Neural progenitor cell (in vitro differentiated cells): ENCODE measurements around the gene ITGB3. TPM values are rescaled to one million over a fixed set of nuclear protein-coding genes. Genes with fewer than 3 reads are reported as not detected.

Experiments used
- DNase-seq: peaks from one replicate; pipeline ENCODE4 v3.0.0-alpha.2; 2016; ENCODE audit warnings: low spot score
- H2AFZ ChIP-seq: fragments of 200-600 bp; sonication (generic); replicated peaks from 2 replicates; pipeline ENCODE4 v1.6.1; 2016; ENCODE audit warnings: antibody characterized with exemption
- H3F3A ChIP-seq: fragments of 200-600 bp; sonication (generic); 2 replicates; pipeline ENCODE4 v1.6.1; 2016; ENCODE audit warnings: antibody characterized with exemption, low read depth
- H3K27ac ChIP-seq: fragments of 200-600 bp; sonication (generic); 2 replicates; pipeline ENCODE4 v1.5.1; 2016; ENCODE audit warnings: mild to moderate bottlenecking
- H3K27me3 ChIP-seq: fragments of 200-600 bp; sonication (generic); 2 replicates; pipeline ENCODE4 v1.6.1; 2016; ENCODE audit warnings: mild to moderate bottlenecking, moderate library complexity
- H3K36me3 ChIP-seq: fragments of 200-600 bp; sonication (generic); 2 replicates; pipeline ENCODE4 v1.5.1; 2016
- H3K4me1 ChIP-seq: fragments of 200-600 bp; sonication (generic); 2 replicates; pipeline ENCODE4 v1.6.1; 2016; ENCODE audit warnings: mixed run types
- H3K4me2 ChIP-seq: fragments of 200-600 bp; sonication (generic); 2 replicates; pipeline ENCODE4 v1.6.1; 2016
- H3K4me3 ChIP-seq: fragments of 200-600 bp; sonication (generic); 2 replicates; pipeline ENCODE4 v1.5.1; 2016
- H3K79me2 ChIP-seq: fragments of 200-600 bp; sonication (generic); 2 replicates; pipeline ENCODE4 v1.6.1; 2016; ENCODE audit warnings: low read depth
- H3K9ac ChIP-seq: fragments of 200-600 bp; sonication (generic); 2 replicates; pipeline ENCODE4 v1.6.1; 2016
- H3K9me3 ChIP-seq: fragments of 200-600 bp; sonication (generic); 2 replicates; pipeline ENCODE4 v1.5.1; 2016; ENCODE audit warnings: low read depth
- H4K20me1 ChIP-seq: fragments of 200-600 bp; sonication (generic); 2 replicates; pipeline ENCODE4 v1.6.1; 2016; ENCODE audit warnings: low read depth
- H3K27ac Mint-ChIP-seq: 3 replicates; pipeline ENCODE4 v1.8.0; 2021; ENCODE audit warnings: mixed read lengths
- H3K27me3 Mint-ChIP-seq: 2 replicates; pipeline ENCODE4 v1.8.0; 2022; ENCODE audit warnings: low read depth, mild to moderate bottlenecking, inconsistent platforms, moderate library complexity, mixed read lengths; ENCODE audit not compliant: insufficient read depth
- H3K36me3 Mint-ChIP-seq: 3 replicates; pipeline ENCODE4 v1.8.0; 2021; ENCODE audit warnings: mixed read lengths
- H3K4me1 Mint-ChIP-seq: 3 replicates; pipeline ENCODE4 v1.8.0; 2021; ENCODE audit warnings: mixed read lengths
- H3K4me3 Mint-ChIP-seq: 3 replicates; pipeline ENCODE4 v1.8.0; 2021; ENCODE audit warnings: mild to moderate bottlenecking, moderate library complexity, mixed read lengths
- H3K9me3 Mint-ChIP-seq: 3 replicates; pipeline ENCODE4 v1.8.0; 2020; ENCODE audit warnings: mixed read lengths
- EZH2 ChIP-seq: fragments of 200-600 bp; sonication (generic); IDR thresholded peaks from 2 replicates; pipeline ENCODE4 v1.6.1; 2017; ENCODE audit warnings: antibody characterized with exemption, mild to moderate bottlenecking, moderate library complexity
- EZH2phosphoT487 ChIP-seq: fragments of 200-600 bp; sonication (generic); IDR thresholded peaks from 2 replicates; pipeline ENCODE4 v1.6.1; 2017; ENCODE audit warnings: antibody characterized with exemption
- total RNA-seq: library from RNA; depleted of rRNA; stranded (reverse); fragments of >200 nt; gene quantifications from 2 replicates; pipeline ENCODE4 v1.2.3, GENCODE V29; 2015; ENCODE audit warnings: low replicate concordance
- TF ChIP-seq, protein P1 (sequence below): fragments of 200-600 bp; sonication (generic); IDR thresholded peaks from 2 replicates; pipeline ENCODE4 v1.5.1; 2017; ENCODE audit warnings: antibody characterized with exemption, mild to moderate bottlenecking

Gene ITGB3
- total RNA-seq, 1 donor from 2014 or later = 0.47 TPM

DNA sequence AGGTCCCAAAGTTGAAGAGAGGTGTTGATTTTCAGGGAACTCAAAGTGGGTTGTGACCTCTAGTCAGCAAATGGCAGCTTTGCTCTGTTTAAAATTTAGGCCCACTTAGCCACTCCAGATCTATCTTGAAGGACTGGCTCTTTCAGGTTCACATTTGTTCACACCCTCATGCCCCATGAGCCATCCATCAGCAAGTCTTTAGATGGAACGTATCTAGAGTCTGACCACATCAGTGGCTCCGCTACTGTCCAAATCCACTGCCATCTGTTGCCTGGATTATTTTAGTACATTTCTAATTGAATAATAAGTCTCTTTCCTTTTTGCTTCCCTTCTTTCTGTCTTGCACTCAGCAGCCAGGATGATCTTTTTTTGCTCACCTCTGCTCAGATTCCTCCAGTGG is 10.5 kb downstream of the ITGB3 start:
- no peak for DNase-seq
- TF ChIP-seq EZH2phosphoT487 (no peak), EZH2 (no peak)
- TF ChIP-seq, protein P1, sequence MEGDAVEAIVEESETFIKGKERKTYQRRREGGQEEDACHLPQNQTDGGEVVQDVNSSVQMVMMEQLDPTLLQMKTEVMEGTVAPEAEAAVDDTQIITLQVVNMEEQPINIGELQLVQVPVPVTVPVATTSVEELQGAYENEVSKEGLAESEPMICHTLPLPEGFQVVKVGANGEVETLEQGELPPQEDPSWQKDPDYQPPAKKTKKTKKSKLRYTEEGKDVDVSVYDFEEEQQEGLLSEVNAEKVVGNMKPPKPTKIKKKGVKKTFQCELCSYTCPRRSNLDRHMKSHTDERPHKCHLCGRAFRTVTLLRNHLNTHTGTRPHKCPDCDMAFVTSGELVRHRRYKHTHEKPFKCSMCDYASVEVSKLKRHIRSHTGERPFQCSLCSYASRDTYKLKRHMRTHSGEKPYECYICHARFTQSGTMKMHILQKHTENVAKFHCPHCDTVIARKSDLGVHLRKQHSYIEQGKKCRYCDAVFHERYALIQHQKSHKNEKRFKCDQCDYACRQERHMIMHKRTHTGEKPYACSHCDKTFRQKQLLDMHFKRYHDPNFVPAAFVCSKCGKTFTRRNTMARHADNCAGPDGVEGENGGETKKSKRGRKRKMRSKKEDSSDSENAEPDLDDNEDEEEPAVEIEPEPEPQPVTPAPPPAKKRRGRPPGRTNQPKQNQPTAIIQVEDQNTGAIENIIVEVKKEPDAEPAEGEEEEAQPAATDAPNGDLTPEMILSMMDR = no peak
- H3K36me3 Mint-ChIP-seq = no peaks in the 10 kb centered on the region
- Histone ChIP-seq H3K4me1 (no peaks in the 10 kb centered on the region), H4K20me1 (no peaks in the 10 kb centered on the region), H3K4me2 (no peak overlapping the region), H3K9me3 (no peaks in the 10 kb centered on the region), H3K9ac (no peak overlapping the region), H3K79me2 (no peaks in the 10 kb centered on the region), H2AFZ (no peak overlapping the region), H3K4me3 (no peak overlapping the region), H3F3A (no peaks in the 10 kb centered on the region), H3K27ac (no peak overlapping the region), H3K36me3 (no peaks in the 10 kb centered on the region), H3K27me3 (no peaks in the 10 kb centered on the region)
- H3K4me3 Mint-ChIP-seq = no peak overlapping the region
- peaks cover 18% of the 10 kb centered on the region for H3K4me1 Mint-ChIP-seq
- peaks cover 7% of the 10 kb centered on the region for H3K27me3 Mint-ChIP-seq
- peaks cover 10% of the 10 kb centered on the region for H3K9me3 Mint-ChIP-seq
- no peak overlapping the region for H3K27ac Mint-ChIP-seq

DNA sequence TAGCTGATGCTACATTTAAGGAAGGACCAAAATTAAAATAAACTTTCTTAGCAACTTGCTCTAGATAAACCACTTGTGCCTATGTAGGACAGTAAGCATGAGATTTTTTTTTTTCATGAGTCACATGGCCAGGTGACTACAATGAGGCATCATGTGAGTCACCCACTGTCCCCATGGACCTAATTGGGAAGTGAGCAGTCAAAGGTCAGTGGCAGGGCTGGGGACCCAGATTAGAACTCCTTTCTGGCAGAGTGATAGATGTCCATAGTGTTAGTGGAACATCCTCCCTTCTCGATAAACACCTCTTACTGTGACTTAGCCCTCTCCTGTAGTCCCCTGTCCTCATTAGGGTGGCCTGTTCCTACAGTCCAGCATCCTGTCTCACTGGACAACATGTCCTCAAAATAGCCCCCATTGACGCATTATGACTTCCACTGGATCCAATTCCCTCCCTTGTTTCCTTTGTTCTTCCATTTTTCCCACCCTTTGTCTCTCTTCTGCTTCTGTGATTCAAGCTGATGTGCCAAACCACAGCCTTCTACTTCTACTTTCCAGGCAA is 12.4 kb downstream of the ITGB3 start:
- Histone ChIP-seq H3K4me3 (no peak overlapping the region), H3K27ac (no peak overlapping the region), H3K9me3 (no peaks in the 10 kb centered on the region), H3K36me3 (no peaks in the 10 kb centered on the region), H3K9ac (no peak overlapping the region), H2AFZ (no peak overlapping the region), H3K79me2 (no peaks in the 10 kb centered on the region), H3K4me1 (no peaks in the 10 kb centered on the region), H3K4me2 (no peak overlapping the region), H3F3A (no peaks in the 10 kb centered on the region), H3K27me3 (no peaks in the 10 kb centered on the region), H4K20me1 (no peaks in the 10 kb centered on the region)
- Mint-ChIP-seq H3K9me3 (peaks cover 16% of the 10 kb centered on the region), H3K4me1 (peaks cover 18% of the 10 kb centered on the region), H3K36me3 (peaks cover 2% of the 10 kb centered on the region), H3K4me3 (no peak overlapping the region), H3K27me3 (peaks cover 7% of the 10 kb centered on the region), H3K27ac (no peak overlapping the region)
- no peak for DNase-seq
- TF ChIP-seq, protein P1 = no peak
- TF ChIP-seq EZH2 = no peak

DNA sequence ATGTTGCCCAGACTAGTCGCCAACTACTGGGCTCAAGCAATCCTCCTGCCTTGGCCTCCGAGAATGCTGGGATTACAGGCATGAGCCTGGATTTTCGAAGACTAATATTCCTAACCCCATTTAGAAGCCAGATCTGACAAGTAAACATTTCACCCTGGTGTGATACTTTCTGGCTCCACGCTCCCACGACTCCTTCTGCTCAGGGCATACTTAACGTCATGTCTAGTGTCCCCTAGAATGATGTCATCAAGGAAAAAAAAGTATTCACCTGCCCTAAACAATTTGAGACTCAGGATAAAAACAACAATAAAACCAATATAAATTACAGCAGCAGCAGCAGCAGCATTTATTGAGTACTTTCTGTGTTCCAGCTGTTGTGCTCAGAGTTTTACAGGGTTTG is 13.2 kb downstream of the ITGB3 start:
- Histone ChIP-seq H3K4me3 (no peak overlapping the region), H3K27me3 (no peaks in the 10 kb centered on the region), H3K4me1 (no peaks in the 10 kb centered on the region), H2AFZ (no peak overlapping the region), H3K79me2 (no peaks in the 10 kb centered on the region), H3F3A (no peaks in the 10 kb centered on the region), H3K27ac (no peak overlapping the region), H3K9ac (no peak overlapping the region), H3K36me3 (no peaks in the 10 kb centered on the region), H4K20me1 (no peaks in the 10 kb centered on the region), H3K9me3 (no peaks in the 10 kb centered on the region), H3K4me2 (no peak overlapping the region)
- Mint-ChIP-seq H3K27ac (peak overlapping the region; percentile 82), H3K36me3 (peaks cover 2% of the 10 kb centered on the region), H3K9me3 (peaks cover 16% of the 10 kb centered on the region), H3K4me1 (peaks cover 18% of the 10 kb centered on the region), H3K4me3 (no peak overlapping the region), H3K27me3 (peaks cover 7% of the 10 kb centered on the region)
- no peak for DNase-seq
- TF ChIP-seq EZH2phosphoT487 (no peak), EZH2 (no peak)
- TF ChIP-seq, protein P1 = no peak
